Right ventricle myocardium superior (tissue), 1 donor: Measurements from ENCODE around the gene TSNAXIP1. TPM values are rescaled to one million over a fixed set of nuclear protein-coding genes. Genes with fewer than 3 reads are reported as not detected.

Experiments
- ATAC-seq: fragments of 200-7000 bp; cut with Tn5 transposase; one replicate; pipeline ENCODE4 v1.9.1; 2020; ENCODE audit warnings: mild to moderate bottlenecking; ENCODE audit not compliant: poor library complexity
- DNase-seq: peaks from one replicate; pipeline ENCODE4 v3.0.0-alpha.2; 2020
- intact Hi-C: fragments of 100-400 bp; cut with DNase I; formaldehyde crosslinking; loops from one replicate; pipeline ENCODE4 v1.11.2; 2022
- long read RNA-seq: library from polyadenylated mRNA; unstranded; transcript quantifications from one replicate; pipeline ENCODE4 v2.0.0, GENCODE V29; 2021
- total RNA-seq: library from RNA; stranded (reverse); fragmentation: NEBNext Ultra II Directional; extraction: Animal tissue kit (Norgen Biotek cat#: 25700); gene quantifications from one replicate; pipeline ENCODE4 v1.2.1, GENCODE V29; 2021
- donor health status: DM: no; HTN: yes; CAD: no; lungs with severe emphysema.

TSNAXIP1 gene, protein sequence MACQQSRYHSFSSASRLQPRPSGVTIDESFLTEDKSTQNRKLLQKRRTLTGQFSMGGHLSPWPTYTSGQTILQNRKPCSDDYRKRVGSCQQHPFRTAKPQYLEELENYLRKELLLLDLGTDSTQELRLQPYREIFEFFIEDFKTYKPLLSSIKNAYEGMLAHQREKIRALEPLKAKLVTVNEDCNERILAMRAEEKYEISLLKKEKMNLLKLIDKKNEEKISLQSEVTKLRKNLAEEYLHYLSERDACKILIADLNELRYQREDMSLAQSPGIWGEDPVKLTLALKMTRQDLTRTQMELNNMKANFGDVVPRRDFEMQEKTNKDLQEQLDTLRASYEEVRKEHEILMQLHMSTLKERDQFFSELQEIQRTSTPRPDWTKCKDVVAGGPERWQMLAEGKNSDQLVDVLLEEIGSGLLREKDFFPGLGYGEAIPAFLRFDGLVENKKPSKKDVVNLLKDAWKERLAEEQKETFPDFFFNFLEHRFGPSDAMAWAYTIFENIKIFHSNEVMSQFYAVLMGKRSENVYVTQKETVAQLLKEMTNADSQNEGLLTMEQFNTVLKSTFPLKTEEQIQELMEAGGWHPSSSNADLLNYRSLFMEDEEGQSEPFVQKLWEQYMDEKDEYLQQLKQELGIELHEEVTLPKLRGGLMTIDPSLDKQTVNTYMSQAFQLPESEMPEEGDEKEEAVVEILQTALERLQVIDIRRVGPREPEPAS
- 0.32 TPM for total RNA-seq
- long read RNA-seq, result 0 reads

GRCh38 chr16:67806428-67807147, at the start of gene TSNAXIP1, which contains the start of gene RANBP10:
TSS of gene TSNAXIP1 (plus strand) at chr16:67806889. CDS start at chr16:67807150, 261 bp downstream.
TSS of gene RANBP10 (minus strand) at chr16:67806560. CDS start at chr16:67806536, 24 bp downstream.
- intact Hi-C loops, result loop anchor here (10.0 kb wide), 1 partner anchor 132 kb away; no protein-coding TSS in a partner anchor
- ATAC-seq (peak; percentile 98), DNase-seq (peak; percentile 97)

GRCh38 chr16:67758006-67758405, 48.7 kb upstream of the TSNAXIP1 start:
- ATAC-seq, result no peak
- intact Hi-C loops, result no loop called here
- no peak for DNase-seq

- no peak for ATAC-seq
- no peak for DNase-seq
- intact Hi-C loops, result no loop called here
These were observed 47.7 kb upstream of the TSNAXIP1 start for GRCh38 chr16:67758966-67759365.

DNA sequence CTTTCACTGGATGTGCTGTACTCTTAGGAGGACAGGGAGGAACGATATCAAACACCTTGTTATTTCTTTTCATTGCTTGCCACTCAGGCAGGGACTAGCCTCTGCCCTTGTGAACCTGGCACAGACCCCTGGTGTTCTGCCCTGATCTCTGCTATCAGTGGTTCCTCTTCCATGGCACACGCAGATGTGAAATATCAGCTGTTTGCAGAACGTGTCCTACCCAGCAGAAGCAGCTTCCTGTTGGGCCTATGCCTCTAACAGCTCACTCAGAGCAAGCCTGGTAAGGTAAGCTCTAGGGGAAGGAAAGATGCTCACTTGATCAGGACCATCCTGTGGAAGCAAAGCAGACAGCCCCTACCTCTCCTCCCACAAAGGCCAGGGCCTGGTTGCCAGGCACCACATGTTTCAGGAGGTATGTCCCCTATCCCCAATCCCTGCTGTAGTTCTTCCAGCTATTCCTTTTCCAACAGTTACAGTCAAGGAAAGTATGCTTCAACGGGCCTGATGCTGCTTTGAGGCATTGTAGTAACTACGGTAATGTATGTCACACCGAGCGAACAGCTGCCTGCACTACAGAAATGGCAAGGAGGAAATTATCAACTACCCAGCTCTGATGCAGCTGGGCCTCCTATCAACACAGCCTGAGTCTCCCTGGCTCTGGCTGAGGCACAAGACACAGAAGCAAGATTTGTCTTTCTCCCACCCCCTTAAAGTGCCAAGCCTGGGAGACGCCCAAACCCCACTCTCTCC, 46.3 kb upstream of the TSNAXIP1 start:
- ATAC-seq (peak; percentile 77), DNase-seq (no peak)
- intact Hi-C loops, result no loop called here

DNA sequence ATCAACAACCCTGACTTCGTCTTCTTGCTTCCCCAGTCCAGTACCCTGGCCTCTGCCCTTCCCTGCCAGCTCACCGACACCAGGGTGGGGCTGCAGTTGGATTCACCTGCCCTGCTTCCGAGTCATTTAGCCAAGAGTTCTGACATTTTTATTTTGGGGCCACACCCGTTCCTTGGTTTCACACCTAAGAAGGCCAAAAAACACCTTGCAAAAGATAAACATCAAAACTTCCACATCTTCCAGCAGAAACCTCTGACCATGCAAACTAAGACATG, 45.8 kb upstream of the TSNAXIP1 start:
- DNase-seq, result no peak
- intact Hi-C loops, result no loop called here
- ATAC-seq, result no peak

DNA sequence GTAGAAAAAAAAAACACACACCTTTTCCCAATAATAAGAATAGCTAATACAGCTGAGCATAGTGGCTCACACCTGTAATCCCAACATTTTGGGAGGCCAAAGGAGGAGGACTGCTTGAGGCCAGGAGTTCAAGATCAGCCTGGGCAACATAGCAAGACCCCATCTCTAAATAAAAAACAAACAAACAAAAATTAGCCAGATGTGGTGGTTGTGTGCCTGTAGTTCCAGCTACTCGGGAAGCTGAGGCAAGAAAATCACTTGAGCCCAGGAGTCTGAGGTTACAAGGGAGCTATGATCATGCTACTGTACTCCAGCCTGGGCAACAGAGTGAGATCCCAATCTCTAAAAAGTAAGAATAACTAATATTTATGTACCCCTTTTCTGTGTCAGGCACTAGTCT, 44.8 kb upstream of the TSNAXIP1 start:
- intact Hi-C loops, result no loop called here
- ATAC-seq (no peak), DNase-seq (no peak)

DNA sequence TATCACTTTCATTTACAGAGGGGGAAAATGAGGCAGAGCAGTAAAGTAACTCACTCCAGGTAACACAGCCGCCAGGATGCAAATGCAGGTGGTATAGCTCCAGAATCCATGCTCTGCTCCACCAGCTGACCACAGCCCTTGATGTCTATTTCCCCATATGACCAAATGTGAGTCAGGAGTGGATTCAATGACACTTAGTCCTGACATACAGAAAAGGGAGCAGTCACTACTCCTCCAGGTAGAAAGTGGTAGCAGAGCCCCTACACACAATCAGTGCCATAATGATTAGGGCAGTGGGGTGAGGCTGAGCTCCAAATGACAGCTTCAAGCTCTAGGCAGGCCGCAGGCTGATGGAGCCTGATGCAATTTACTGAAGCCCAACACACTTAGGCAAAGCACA, 44.3 kb upstream of the TSNAXIP1 start:
- intact Hi-C loops, result no loop called here
- DNase-seq, result no peak
- no peak for ATAC-seq

DNA sequence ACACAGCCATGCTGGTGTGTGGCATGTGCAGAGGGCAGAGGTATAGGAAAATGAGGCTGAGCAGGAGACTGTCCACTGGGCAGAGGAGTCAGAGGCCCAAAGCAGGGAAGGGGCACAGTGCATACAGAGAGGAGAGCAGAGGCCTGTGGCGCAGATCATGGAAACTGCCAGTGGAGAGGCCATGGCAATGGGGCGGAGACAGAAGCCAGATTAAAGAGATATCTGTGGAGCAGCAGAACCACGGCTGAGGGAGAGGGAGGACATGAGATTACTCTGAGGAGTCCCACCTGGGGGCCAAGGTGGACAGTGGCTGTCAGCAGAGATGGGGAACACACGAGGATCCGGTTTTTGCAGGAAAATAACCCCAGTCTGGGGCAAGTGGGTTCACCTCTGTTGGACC, 43.6 kb upstream of the TSNAXIP1 start:
- intact Hi-C loops, result no loop called here
- no peak for DNase-seq
- no peak for ATAC-seq

DNA sequence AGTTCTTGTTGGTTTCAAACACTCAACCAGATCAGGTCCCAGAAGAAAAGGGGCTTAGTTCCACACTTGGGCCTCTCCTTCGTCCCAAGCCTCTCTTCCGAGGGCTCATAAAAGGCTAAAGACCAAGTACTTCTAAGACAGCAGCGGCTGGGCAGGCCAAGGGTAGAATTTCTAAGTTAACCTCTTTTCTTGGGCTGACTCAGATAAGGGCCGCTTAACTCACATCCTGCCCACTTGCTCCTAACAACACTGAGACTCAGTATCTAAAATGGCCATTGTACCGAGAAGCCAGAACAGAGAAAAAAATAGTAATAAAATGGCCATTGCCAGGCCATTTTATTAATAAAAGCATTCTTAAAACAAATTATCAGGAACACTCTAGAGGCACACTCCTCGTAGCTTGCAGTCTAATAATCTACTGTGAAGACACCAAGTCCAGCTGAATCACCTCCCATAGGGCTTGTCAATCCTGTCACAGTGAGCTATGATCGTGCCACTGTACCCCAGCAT, 42.5 kb upstream of the TSNAXIP1 start:
- DNase-seq (no peak), ATAC-seq (no peak)
- intact Hi-C loops, result no loop called here

DNA sequence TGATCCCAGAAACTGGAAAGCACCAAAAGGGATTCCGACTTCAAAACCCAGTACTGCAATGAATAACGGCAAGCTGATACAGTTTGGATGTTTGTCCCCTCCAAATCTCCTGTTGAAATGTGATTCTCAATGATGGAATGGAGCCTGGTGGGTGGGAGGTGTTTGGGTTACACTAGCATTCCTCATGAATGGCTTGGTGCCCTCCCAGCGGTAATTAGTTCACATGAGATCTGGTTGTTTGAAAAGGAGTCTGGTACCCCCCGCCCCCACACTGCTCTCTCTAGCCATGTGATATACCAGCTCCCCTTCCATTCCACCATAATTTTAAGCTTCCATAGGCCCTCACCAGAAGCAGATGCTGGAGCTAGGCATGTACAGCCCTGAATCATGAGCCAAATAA, 40.4 kb upstream of the TSNAXIP1 start:
- ATAC-seq (no peak), DNase-seq (no peak)
- intact Hi-C loops, result no loop called here

DNA sequence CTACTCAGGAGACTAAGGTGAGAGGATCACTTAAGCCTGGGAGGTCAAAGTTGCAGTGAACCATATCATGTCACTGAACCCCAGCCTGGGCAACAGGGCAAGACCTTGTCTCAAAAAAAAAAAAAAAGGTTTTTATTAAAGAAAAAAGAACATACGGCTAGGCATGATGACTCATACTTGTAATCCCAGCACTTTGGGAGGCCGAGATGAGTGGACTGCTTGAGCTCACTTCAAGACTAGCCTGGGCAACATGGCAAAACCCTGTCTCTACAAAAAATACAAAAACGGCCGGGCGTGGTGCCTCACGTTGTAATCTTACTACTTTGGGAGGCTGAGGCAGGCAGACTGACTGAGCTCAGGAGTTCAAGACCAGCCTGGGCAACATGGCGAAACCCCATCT, 38.7 kb upstream of the TSNAXIP1 start:
- intact Hi-C loops, result no loop called here
- ATAC-seq, result no peak
- no peak for DNase-seq

DNA sequence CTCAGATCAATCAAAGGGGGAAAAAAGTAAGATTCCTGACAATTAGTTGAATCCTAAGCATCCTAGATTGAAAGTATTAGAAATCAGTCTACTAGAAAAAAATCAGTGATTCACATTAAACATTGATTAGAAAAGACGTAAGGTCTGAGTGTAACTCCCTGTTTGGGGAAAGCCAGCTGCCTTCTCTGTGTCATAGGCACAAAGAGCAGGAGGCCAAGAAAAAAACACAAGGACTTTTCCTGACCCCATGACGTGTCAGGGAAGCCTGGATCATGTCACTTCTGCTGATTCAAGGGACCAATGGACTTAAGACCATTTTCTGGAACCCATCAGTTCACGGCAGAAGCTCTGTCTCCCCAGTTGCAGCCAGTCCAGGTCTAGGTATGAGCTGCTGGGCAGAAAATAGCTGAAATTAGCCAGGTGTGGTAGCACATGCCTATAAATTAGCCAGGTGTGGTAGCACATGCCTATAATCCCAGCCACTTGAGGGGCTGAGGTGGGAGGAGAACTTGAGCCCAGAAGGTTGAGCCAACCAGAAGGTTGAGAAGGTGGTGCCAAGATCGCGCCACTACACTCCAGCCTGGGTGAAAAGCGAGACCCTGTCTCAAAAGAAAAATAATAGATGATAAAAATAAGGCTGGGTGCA, 36.2 kb upstream of the TSNAXIP1 start:
- intact Hi-C loops, result no loop called here
- ATAC-seq (no peak), DNase-seq (no peak)

GRCh38 chr16:67773099-67773498, 33.6 kb upstream of the TSNAXIP1 start:
- no peak for DNase-seq
- ATAC-seq, result peak; percentile 79
- intact Hi-C loops, result no loop called here

GRCh38 chr16:67773569-67774456, 32.9 kb upstream of the TSNAXIP1 start:
- intact Hi-C loops, result no loop called here
- ATAC-seq (peak; percentile 38), DNase-seq (no peak)

GRCh38 chr16:67774457-67774853, 32.2 kb upstream of the TSNAXIP1 start:
- intact Hi-C loops, result no loop called here
- DNase-seq (no peak), ATAC-seq (no peak)

DNA sequence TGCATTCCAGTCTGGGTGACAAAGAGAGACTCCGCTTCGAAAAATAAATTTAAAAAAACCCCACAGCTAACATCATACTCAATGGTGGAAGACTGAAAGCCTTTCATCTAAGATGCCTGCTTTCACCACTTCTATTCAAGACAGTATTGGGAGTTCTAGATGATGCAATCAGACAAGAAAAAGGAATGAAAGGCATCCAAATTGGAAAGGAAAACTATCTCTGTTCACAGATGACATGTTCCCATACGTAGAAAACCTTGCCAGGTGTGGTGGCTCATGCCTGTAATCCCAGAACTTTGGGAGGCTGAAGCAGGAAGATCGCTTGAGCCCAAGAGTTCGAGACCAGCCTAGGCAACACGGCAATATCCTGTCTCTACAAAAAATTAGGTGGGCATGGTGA, 31.4 kb upstream of the TSNAXIP1 start:
- DNase-seq (no peak), ATAC-seq (no peak)
- intact Hi-C loops, result no loop called here

DNA sequence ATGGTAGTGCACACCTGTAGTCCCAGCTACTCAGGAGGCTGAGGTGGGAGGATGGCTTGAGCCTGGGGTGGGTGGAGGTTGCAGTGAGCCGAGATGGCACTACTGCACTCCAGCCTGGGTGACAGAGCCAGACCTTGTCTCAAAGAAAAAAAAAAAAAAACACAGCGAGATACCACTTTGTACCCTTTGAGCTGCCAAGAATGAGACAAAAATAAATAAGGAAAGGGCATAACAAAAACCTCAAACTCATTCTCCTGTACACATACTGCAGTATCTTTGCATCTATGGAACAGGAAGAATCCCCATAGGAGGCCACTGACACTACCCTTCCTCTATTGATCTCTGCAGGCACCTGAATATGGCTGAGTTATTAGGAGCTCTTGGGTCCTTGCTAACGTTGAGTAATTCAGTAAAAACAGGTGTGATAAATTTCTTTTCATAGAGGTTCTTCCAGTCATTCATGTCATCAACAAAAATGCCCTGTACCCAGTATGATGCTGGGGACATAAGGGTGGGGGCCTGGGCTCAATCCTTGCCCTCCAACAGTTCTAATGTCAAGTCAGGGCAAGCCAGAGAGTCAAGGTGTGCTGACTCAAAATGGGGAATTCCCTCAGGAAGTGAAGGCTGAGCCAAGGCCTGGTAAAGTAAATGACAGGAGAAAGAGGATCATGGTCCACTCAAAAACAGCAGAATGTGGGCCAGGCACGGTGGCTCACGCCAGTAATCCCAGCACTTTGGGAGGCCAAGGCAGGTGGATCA, 27.3 kb upstream of the TSNAXIP1 start:
- ATAC-seq (peak; percentile 29), DNase-seq (no peak)
- intact Hi-C loops, result no loop called here
